Activated CD4-positive, alpha-beta T cell treated with anti-CD3 and anti-CD28 coated beads, Interleukin-2, amount 50 U/mL, for 24 hours (primary cell): ENCODE results near the gene UBE2R2.
A peak's percentile ranks its signal among the peaks of the same experiment; 100 is the strongest.
"Not testable (repeated sequence)": the region's sequence is repeated elsewhere in the genome, so short reads cannot be mapped to it uniquely, and the experiment has no call there.

Experiments used
- DNase-seq, 2 donors: peaks; one replicate each; pipeline ENCODE4 v3.0.0-alpha.2; 2020; ENCODE audit warnings: low read depth in 1 of 2, low spot score in 1 of 2

The UBE2R2 gene

DNA sequence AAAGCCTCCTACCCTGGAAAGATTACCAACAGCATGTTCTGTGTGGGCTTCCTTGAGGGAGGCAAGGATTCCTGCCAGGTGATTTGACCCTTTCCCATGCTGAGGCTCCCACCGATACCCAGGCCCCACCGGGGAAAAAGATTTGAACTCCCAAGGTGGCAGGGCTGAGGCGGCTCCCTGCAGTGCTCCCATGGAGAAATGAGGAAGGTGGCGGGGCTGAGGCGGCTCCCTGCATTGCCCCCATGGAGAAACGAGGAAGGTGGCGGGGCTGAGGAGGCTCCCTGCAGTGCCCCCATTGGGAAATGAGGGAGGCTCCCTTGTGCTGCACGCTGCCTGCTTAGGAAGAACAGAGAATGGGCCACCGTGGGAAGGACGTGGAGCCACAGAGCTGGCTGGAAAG lies 18.4 kb upstream of the UBE2R2 start:
- DNase-seq: no peak

DNA sequence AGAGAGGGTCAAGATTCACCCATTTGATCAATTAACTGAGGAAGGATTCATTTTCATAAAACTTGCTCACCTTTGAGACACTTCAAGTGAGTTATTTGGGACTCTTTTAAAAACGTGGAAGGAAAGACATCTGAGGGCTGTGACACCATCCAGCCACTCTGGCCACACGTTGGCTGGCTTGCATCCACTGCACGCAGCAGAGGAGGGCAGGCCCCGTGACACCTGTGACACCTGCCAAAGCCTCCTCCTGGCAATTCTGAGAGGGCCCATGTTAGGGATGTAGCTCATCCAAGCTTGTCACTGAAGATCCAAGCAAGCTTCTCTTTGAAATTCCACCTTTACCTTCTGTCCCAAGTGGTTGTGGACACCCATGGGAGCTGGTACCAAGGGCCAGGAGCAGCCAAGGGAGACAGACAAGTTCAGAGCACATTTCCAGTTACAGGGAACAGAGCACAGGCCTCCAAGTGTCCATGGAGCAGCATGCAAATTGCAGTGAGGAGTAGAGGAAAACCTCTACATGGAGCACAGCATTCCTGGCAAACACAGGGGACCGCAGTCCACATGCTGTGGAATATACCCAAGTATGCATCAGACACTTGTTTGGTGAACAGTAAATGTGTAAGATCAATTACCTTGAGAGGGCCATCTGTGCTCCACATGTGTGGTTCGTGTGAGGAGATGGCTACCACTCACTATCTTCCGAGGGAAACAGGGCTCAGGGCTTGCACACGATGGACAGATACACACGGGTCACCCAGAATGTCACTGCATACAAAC lies 16.8 kb upstream of the UBE2R2 start:
- no peak for DNase-seq

DNA sequence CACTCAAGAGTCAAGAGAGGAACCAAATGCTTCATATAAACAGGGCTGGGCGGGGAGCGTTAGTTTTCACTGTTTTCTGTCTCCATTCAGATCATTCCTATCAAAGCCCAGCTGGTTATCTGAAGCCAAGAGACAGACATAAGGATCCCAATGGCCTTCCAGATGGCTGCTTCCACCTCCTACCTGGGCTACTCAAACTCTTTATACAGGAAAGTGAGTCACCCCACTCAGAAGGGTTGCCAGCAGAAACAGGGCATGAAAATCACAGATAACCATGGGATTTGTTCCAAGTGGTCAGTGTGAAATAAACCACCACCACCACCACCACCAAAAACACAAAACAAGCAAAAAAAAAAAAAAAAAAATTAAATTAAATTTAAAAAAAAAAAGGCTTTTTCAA lies 16.1 kb upstream of the UBE2R2 start:
- no peak for DNase-seq

DNA sequence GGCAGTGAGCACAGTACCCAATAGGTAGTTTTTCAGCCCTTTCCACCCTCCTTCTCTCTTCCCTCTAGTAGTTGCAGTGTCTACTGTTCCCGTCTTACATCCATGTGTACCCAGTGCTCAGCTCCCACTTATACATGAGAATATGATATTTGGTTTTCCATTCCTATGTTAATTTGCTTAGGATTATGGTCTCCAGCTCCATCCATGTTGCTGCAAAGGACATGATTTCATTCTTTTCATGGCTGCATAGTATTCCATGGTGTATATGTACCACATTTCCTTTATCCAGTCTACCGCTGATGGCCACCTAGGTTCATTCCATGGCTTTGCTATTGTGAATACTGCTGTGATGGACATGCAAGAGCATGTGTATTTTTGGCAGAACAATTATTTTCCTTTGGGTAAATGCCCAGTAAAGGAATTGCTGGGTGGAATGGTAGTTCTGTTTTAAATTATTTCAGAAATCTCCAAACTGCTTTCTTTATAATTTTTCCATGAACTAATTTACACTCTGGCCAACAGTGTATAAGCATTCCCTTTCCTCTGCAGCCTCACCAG lies 14.9 kb upstream of the UBE2R2 start:
- DNase-seq: not testable (repeated sequence)

DNA sequence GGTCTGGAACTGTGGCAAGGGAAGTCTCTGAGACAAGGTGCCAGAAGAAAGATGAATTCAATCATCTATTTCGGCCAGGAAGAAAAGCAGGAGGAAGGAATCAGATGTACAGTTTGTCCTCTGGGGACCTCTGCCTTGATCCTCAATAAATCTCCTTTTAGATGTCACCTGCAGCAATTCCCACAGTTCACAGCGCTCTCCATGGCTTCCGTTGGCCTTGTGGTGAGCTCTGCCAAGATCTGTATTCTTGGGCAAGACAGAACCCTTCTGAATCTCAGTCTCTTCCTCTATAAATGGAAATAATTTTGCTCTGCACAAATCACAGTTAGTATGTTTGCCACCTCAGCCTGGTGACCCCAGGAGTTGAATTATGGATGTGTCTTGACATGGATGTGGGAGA lies 12.8 kb upstream of the UBE2R2 start:
- DNase-seq: not testable (repeated sequence)

DNA sequence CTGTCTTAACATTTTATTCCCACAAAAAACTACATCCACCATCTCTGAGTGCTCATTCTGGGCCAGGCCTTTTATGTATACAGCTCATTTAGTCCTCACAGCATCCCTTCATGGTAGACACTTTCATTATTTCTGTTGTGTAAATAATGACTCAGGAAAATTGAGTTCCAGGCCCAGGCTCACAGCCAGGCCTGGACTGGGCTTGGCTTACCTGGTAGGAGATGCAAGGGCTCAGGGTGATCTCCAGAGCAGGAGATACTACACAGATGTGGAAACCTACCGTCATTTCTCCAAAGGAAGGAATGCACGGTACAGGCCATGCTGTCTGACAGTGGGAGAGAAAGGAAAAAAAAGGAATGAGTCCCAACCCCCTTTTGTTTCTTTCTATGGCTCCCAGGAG lies 9.8 kb upstream of the UBE2R2 start:
- DNase-seq: not testable (repeated sequence)

DNA sequence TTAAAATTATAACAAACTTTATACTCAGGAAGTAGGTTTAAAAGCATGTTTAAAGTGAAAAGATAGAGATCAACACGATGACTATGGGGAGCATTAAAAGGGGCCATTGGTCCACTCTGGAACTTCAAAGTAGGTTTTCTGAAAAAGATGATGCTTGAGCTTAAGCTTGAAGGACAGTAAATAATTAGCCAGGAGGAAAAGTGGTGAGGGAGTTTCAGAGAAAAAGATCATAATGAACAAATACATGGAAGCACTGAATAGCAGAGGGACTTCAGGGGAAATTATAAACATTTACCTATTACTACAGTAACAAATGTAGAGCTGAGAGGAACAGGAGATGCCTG lies 8.0 kb upstream of the UBE2R2 start:
- not testable (repeated sequence) for DNase-seq

DNA sequence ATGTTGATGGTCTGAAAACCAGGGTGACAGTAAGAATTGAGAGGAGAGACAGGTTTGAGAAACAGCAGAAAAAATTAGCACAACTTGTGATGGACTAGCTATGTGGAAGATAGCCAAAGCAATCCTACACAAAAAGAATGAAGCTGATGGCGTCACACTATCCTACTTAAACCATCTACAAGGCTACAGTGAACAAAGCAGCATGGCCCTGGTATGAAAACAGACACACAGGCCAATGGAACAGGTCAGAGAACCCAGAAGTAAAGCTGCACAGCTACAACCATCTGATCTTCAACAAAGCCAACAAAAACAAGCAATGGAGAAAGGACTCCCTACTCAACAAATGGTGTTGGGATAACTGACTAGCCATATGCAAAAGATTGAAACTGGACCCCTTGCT lies 7.5 kb upstream of the UBE2R2 start:
- DNase-seq: no peak

DNA sequence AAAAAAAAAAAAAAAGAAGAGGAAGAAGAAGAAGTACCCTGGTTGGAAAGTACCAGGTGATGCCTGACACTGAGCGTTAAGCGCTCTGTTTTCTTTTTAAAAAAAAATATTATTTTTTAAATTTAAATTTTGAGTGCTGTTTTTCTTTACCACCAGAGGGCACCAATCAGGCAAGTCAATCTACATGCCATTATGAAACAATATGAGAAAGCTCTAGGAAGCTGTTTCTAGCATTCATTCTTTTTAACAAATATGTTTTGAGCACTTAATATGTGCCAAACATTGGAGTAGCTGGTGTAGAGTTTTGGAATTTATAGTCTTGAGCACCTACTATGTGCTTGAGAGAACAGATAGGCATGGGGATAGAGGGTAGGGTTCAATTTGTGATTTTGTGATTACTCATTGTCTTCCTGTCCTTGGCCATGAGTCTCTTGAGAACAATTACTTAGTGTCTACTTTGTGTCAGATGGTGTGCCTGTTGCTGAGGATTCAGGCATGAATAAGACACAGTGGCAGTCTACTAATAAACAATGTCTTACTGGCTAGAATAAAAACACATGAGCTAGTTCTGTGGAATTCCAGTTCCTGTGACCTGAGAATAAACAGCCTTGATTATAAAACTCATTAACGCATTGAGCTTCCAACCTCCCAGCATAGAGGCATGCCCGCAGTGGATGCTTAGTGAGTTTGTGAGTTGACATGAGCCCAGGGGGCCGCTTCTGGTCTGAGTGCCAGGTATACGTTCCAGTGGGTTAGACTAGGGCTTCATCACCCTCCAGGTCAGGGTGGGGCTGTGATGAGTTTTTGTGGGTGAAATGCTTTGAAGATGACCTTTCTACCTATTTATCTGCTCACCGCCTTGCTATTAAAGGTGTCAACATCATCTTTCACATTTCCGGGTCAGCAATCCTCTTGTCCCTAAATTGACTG lies 3.0 kb upstream of the UBE2R2 start:
- DNase-seq: peak in 1 of 2 donors; percentile 13

DNA sequence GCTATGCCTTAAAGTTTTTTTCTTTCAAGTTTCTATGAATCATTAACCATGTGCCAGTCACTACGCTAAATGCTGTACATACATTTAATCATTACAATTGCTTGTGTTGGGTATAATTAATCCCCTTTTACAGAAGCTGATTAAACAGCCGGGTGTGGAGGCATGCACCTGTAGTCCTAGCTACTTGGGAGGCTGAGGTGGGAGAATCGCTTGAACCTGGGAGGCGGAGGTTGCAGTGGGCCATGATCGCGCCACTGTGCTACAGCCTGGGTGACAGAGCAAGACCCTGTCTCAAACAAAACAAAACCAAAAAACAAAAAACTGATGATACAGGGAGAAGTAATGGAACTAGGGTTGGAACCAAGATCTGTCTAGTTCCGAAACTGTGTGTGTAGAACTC lies 1.2 kb upstream of the UBE2R2 start:
- DNase-seq: no peak

DNA sequence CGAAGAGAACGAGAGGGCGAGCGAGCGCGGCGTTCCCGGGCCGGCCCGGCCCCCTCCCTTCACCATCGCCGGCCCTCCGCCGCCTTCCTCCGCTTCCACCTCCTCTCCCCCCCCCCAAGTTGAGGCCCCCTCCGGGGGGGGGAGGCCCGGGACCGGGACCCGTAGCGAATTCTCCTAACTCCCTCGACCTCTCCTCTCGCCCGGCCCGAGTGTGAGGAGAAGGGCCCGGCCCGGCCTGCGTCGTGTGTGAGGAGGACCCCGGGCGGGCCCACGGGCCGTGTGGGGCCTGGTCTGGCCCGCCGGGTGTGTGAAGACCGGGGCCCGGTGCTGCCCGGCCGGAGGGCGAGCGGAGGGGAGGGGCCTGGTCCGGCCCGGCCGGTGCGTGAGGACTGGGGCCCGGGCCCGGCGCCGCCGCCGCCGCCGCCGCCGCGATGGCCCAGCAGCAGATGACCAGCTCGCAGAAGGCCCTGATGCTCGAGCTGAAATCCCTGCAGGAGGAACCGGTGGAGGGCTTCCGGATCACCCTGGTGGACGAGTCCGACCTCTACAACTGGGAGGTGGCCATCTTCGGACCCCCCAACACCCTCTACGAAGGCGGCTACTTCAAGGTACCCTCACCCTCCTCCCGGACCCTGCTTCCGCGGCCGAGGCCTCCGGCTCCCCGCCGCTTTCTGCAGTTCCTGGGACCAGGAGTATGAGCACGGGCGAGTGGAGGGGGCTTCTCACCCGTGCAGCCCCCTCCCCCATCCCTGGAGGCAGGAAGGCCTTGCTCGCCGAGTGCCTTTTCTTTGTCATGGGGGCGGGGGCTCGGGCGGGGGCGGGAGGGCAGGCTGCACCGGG lies 587 bp downstream of the UBE2R2 start:
- peak; percentile 28 to 37 for DNase-seq

DNA sequence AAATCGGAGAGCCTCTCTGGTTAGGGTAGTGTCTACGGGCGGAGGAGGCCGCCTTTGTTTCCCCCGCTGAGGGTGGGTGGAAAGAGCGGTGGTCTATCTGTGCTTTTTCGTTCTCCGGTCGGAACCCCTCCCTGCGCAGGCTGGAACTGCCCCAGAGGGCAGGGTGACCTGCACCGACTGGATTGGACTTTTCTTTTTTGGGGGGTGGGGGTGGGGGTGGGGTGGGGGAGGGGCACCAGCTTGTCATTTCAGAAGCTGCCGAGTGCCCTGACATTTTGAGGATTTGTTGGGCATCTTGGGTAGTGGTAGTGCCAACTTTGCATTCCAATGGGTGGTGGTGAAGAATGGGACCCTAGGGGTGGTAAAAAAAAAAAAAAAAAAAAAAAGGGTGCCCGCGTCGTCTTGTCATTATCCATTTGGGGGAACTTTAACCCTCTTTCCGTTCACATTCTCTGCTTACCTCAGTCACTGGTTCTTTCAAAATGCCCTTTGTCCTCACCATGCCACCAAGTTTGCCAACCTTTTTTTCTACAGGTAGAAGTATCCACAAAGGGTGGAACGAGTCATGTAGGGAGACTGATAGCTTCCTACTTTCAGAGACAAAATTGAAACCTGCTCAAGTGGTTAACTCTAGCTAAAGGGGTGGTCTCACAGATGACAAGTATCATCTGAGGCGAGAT lies 1.3 kb downstream of the UBE2R2 start:
- DNase-seq: no peak

DNA sequence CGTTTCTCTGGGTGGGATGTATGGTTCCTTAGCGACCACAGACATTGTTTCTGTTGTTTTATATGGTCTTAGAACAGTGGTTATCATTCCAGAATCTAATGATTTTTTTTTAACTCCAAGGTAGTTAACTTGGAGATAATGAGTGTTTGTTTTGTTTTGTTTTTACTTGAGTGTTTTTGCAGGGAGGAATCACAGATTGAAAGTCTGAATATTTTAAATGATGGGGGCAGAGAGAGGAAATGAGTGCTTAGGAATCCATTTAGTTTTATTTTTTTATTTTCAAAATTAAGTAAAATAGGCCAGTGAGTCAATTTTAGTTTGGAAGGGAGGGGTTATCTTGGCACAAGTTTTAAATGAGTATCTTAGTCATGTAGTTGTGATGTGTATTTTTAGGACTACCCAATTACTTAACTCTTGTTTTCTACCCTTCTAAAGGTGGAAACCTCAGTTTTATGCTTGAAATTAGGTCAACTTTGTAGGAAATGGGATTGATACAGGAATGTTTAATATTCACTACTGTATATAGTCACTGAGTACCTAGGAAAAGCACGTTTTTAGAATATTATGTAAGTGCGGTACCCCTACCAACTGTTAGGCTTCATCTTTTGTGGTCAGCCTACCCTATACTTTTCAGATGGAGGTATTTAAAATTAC lies 2.0 kb downstream of the UBE2R2 start:
- no peak for DNase-seq

DNA sequence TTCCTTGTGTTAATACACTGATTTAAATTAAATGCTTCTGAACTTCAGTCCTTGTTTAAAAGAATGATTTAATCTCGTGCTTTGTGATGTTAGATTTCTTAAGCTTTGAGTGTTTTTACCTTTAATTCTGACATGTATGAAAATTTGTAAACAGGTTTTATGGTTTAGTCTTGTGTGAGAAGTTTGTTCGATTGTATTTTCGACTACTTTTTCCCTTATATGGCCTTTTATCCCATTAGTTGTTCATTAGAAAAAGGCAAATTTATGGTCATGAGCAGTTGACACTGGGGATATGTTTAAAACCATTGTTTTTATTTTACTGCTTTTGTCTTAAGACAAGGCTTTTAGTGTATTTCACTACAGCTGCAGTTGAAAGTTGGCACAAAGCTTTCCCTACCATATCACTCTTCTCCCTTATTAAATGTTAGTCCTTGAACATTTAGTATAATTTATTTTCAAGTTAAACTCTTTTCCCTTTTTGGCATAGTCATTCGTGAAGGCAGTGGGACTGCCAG lies 3.3 kb downstream of the UBE2R2 start:
- no peak for DNase-seq

DNA sequence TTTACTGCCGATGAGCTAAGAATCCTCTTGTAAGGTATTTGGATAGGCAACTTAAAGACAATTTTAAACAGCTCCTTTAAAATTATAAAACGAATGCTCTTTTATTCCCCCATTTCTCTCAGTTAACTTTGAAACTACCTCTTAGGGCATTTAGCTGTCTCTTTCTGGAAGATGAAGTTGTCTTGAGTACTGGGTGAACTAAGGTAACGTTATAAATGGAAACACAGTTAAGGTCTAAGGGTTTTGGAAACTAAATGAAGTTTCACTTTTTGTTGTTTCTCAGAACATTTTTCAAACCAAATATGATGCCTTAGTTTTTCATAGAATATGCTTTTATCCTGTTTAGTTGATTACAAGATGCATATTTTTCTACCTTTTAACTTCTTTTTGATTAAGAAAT lies 6.8 kb downstream of the UBE2R2 start:
- no peak for DNase-seq

DNA sequence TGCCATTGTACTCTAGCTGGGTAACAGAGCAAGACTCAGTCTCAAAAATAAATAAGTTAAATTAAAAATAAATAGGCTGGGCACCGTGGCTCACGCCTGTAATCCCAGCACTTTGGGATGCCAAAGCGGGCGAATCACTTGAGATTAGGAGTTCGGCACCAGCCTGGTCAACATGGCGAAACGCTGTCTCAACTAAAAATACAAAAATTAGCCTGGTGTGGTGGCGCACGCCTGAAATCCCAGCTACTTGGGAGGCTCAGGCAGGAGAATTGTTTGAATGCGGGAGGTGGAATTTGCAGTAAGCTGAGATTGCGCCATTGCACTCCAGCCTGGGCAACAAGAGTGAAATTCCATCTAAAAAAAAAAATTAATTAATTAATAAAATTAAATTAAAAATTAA lies 10.3 kb downstream of the UBE2R2 start:
- not testable (repeated sequence) for DNase-seq

DNA sequence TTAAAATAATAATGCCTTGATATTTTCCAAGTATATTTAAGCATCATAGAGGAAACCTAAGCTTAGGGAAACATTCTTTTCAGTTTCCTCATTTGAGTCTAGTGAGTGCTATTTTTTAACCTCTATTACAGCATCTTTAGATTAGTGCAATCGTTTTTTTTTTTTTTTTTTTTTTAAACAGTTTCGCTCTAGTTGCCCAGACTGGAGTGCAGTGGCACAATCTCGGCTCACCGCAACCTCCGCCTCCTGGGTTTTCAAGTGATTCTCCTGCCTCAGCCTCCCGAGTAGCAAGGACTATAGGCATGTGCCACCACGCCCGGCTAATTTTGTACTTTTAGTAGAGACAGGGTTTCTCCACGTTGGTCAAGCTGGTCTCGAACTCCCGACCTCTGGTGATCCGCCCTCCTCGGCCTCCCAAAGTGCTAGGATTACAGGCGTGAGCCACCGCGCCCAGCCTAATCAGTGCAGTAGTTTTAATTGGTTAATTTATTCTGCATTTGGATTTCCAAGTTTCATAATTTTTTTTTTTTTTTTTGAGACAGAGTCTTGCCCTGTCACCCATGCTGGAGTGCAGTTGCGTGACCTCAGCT lies 12.8 kb downstream of the UBE2R2 start:
- DNase-seq: not testable (repeated sequence)

DNA sequence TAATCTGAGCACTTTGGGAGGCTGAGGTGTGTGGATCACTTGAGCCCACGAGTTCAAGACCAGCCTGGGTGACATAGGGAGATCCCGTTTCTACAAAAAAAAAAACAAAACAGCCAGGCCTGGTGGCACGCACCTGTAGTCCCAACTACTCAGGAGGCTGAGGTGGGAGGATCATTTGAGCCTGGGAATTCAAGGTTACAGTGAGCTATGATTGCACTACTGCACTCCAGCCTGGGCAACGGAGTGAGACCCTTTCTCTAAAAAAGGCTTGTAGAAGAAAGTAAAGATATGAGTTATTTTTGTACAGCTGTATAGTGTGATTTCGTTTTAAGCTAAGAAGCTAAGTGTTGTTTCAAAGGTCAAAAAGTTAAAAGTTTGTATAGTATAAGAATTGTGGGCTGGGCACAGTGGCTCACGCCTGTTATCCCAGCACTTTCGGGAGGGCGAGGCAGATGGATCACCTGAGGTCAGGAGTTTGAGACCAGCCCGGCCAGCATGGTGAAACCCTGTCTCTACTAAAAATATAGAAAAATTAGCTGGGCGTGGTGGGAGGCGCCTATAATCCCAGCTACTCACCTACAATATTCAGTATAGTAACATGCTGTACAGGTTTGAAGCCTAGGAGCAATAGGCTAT lies 18.8 kb downstream of the UBE2R2 start:
- DNase-seq: no peak

DNA sequence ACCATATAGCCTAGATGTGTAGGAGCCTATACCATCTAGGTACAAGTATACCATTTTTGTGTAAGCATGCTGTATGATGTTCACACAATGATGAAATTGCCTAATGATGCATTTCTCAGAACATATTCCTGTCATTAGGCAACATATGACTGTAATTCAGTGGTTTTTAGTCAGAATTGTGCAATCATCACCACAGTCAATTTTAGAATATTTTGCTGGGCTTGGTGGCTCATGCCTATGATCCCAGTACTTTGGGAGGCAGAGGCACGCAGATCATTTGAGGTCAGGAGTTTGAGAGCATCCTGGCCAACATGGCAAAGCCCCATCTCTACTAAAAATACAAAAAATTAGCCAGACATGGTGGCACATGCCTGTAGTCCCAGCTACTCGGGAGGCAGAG lies 19.3 kb downstream of the UBE2R2 start:
- not testable (repeated sequence) for DNase-seq
